K562 (cell line): Measurements from ENCODE around the gene ERBB3. TPM values are rescaled to one million over a fixed set of nuclear protein-coding genes. Genes with fewer than 3 reads are reported as not detected.

Source experiments
- ELF1 ChIP-seq: fragments of 200-800 bp; sonication (Bioruptor generic); IDR thresholded peaks from 2 replicates; pipeline ENCODE4 v1.6.1; 2016; ENCODE audit warnings: missing genetic modification characterization, missing compliant biosample characterization
- HNRNPLL ChIP-seq: fragments of 200-400 bp; formaldehyde crosslinking; IDR thresholded peaks from 2 replicates; pipeline ENCODE4 v1.6.1; 2017; ENCODE audit warnings: low read length, low read depth, mild to moderate bottlenecking; ENCODE audit not compliant: poor library complexity, severe bottlenecking
- POLR2AphosphoS5 ChIP-seq: IDR thresholded peaks from 2 replicates; pipeline ENCODE4 v1.6.1; 2011; ENCODE audit warnings: mild to moderate bottlenecking, low read depth, low read length, moderate library complexity; ENCODE audit not compliant: control insufficient read depth, insufficient read depth
- SMAD2 ChIP-seq: fragments of 150-350 bp; IDR thresholded peaks from 2 replicates; pipeline ENCODE4 v1.6.1; 2014; ENCODE audit warnings: low read depth, mild to moderate bottlenecking, low read length
- SMC3 ChIP-seq: conservative IDR thresholded peaks from 2 replicates; pipeline ENCODE4 v1.6.1; 2011; ENCODE audit warnings: low read depth, low read length, improper control_type of control experiment; ENCODE audit not compliant: insufficient read depth
- SOX6 ChIP-seq: fragments of 450-650 bp; IDR thresholded peaks from 2 replicates; pipeline ENCODE4 v1.6.1; 2014; ENCODE audit warnings: mild to moderate bottlenecking
- TRIM28 ChIP-seq: fragments of 450-650 bp; IDR thresholded peaks from 2 replicates; pipeline ENCODE4 v1.6.1; 2017
- ZFP36 ChIP-seq: fragments of 150-350 bp; IDR thresholded peaks from 2 replicates; pipeline ENCODE4 v1.6.1; 2018; ENCODE audit warnings: low read length, low read depth; ENCODE audit not compliant: partially characterized antibody
- polyA plus RNA-seq, 8 experiments: library from polyadenylated mRNA; depleted of rRNA in 4 of 8; stranded (reverse) in 5 of 8; unstranded in 3 of 8; fragments of >200 nt; fragmentation: Nextera tagmentation in 2 of 8; fragmentation: Illumina TruSeq in 1 of 8; extraction: Ambion mirVana in 2 of 8; extraction: Trizol in 1 of 8; gene quantifications; 2 replicates each; pipeline versions ENCODE4 v1.2.1 to v1.2.3, GENCODE V29; 2011 to 2014; ENCODE audit warnings: inconsistent platforms in 1 of 8, missing spikeins in 1 of 8
- total RNA-seq, 7 experiments: library from RNA; depleted of rRNA in 6 of 7; stranded (reverse); fragments of >200 nt in 6 of 7; fragmentation: Illumina TruSeq in 2 of 7; extraction: Trizol in 2 of 7; gene quantifications; 2 replicates each; pipeline versions ENCODE4 v1.2.1 to v1.2.3, GENCODE V29; 2011 to 2021; ENCODE audit warnings: low replicate concordance in 1 of 7
- TF ChIP-seq, protein P1 (sequence below), 2 experiments: fragments of 450-650 bp; formaldehyde crosslinking in 1 of 2; IDR thresholded peaks; 2 replicates each; pipeline versions ENCODE4 v1.4.0 to v1.6.1; 2014 to 2020; ENCODE audit warnings: mild to moderate bottlenecking in 2 of 2, borderline replicate concordance in 1 of 2, low read depth in 1 of 2
- TF ChIP-seq, protein P2 (sequence below): fragments of 250-450 bp; sonication (Bioruptor Pico); IDR thresholded peaks from 2 replicates; pipeline ENCODE4 v1.4.0; 2020
- TF ChIP-seq, protein P3 (sequence below), 3 experiments: IDR thresholded peaks in 2 of 3; conservative IDR thresholded peaks in 1 of 3; 2 replicates each; pipeline ENCODE4 v1.5.1; 2011 to 2012; ENCODE audit warnings: low read length in 3 of 3, mild to moderate bottlenecking in 3 of 3, control low read depth in 2 of 3, improper control_type of control experiment in 1 of 3, inconsistent platforms in 1 of 3, low read depth in 1 of 3, mixed read lengths in 1 of 3, moderate library complexity in 1 of 3; ENCODE audit not compliant: insufficient read depth in 2 of 3

The ERBB3 gene
- total and polyA plus RNA-seq, 9 of the 15 experiments (the other 6 are each of a cell fraction or from before 2014, with no cell fraction given), result 1.5 to 5.4 (median 3.8) TPM

DNA sequence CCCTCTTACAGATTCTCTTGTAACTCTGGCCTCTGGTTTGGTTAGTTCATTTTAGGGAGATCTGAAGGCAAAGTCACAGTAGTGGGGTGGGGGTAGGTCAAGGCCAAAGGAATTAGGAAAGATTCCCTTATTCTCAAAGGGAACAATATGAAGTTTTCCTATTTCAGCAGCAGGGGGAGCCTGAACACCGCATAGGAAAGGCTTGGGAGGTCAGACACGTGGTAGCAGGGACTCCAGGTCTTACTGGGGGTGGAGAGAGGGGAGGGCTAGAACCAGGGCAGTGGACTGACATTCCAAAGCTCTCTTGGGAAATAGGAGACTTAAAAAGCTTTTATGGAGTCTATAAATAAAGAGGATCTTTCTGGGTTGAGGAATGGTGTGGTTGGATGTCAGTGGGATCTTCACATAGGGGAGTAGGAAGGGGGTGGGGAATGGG is 39.4 kb downstream of the ERBB3 start (continued):
- TF ChIP-seq, protein P1, sequence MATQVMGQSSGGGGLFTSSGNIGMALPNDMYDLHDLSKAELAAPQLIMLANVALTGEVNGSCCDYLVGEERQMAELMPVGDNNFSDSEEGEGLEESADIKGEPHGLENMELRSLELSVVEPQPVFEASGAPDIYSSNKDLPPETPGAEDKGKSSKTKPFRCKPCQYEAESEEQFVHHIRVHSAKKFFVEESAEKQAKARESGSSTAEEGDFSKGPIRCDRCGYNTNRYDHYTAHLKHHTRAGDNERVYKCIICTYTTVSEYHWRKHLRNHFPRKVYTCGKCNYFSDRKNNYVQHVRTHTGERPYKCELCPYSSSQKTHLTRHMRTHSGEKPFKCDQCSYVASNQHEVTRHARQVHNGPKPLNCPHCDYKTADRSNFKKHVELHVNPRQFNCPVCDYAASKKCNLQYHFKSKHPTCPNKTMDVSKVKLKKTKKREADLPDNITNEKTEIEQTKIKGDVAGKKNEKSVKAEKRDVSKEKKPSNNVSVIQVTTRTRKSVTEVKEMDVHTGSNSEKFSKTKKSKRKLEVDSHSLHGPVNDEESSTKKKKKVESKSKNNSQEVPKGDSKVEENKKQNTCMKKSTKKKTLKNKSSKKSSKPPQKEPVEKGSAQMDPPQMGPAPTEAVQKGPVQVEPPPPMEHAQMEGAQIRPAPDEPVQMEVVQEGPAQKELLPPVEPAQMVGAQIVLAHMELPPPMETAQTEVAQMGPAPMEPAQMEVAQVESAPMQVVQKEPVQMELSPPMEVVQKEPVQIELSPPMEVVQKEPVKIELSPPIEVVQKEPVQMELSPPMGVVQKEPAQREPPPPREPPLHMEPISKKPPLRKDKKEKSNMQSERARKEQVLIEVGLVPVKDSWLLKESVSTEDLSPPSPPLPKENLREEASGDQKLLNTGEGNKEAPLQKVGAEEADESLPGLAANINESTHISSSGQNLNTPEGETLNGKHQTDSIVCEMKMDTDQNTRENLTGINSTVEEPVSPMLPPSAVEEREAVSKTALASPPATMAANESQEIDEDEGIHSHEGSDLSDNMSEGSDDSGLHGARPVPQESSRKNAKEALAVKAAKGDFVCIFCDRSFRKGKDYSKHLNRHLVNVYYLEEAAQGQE (IDR thresholded peaks at IDR 0.05; ENCODE audit: borderline replicate concordance), result peak; percentile 77
- TF ChIP-seq, protein P1 (CRISPR knock-in tag; IDR thresholded peaks at IDR 0.05; ENCODE audit: low read depth), result no peak
- TF ChIP-seq, protein P2, sequence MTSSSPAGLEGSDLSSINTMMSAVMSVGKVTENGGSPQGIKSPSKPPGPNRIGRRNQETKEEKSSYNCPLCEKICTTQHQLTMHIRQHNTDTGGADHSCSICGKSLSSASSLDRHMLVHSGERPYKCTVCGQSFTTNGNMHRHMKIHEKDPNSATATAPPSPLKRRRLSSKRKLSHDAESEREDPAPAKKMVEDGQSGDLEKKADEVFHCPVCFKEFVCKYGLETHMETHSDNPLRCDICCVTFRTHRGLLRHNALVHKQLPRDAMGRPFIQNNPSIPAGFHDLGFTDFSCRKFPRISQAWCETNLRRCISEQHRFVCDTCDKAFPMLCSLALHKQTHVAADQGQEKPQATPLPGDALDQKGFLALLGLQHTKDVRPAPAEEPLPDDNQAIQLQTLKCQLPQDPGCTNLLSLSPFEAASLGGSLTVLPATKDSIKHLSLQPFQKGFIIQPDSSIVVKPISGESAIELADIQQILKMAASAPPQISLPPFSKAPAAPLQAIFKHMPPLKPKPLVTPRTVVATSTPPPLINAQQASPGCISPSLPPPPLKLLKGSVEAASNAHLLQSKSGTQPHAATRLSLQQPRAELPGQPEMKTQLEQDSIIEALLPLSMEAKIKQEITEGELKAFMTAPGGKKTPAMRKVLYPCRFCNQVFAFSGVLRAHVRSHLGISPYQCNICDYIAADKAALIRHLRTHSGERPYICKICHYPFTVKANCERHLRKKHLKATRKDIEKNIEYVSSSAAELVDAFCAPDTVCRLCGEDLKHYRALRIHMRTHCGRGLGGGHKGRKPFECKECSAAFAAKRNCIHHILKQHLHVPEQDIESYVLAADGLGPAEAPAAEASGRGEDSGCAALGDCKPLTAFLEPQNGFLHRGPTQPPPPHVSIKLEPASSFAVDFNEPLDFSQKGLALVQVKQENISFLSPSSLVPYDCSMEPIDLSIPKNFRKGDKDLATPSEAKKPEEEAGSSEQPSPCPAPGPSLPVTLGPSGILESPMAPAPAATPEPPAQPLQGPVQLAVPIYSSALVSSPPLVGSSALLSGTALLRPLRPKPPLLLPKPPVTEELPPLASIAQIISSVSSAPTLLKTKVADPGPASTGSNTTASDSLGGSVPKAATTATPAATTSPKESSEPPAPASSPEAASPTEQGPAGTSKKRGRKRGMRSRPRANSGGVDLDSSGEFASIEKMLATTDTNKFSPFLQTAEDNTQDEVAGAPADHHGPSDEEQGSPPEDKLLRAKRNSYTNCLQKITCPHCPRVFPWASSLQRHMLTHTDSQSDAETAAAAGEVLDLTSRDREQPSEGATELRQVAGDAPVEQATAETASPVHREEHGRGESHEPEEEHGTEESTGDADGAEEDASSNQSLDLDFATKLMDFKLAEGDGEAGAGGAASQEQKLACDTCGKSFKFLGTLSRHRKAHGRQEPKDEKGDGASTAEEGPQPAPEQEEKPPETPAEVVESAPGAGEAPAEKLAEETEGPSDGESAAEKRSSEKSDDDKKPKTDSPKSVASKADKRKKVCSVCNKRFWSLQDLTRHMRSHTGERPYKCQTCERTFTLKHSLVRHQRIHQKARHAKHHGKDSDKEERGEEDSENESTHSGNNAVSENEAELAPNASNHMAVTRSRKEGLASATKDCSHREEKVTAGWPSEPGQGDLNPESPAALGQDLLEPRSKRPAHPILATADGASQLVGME (CRISPR knock-in tag), result no peak
- TF ChIP-seq, protein P3, sequence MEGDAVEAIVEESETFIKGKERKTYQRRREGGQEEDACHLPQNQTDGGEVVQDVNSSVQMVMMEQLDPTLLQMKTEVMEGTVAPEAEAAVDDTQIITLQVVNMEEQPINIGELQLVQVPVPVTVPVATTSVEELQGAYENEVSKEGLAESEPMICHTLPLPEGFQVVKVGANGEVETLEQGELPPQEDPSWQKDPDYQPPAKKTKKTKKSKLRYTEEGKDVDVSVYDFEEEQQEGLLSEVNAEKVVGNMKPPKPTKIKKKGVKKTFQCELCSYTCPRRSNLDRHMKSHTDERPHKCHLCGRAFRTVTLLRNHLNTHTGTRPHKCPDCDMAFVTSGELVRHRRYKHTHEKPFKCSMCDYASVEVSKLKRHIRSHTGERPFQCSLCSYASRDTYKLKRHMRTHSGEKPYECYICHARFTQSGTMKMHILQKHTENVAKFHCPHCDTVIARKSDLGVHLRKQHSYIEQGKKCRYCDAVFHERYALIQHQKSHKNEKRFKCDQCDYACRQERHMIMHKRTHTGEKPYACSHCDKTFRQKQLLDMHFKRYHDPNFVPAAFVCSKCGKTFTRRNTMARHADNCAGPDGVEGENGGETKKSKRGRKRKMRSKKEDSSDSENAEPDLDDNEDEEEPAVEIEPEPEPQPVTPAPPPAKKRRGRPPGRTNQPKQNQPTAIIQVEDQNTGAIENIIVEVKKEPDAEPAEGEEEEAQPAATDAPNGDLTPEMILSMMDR (IDR thresholded peaks at IDR 0.05 in 2 of 3, conservative IDR thresholded peaks at IDR 0.05 in 1 of 3; ENCODE audit: insufficient read depth in 2 of 3, low read depth in 1 of 3, low read length in 3 of 3), result peak; percentile 87 to 97 (median 88)
- no peak for TF ChIP-seq HNRNPLL
- TF ChIP-seq SOX6, result peak; percentile 39; the same call in 1 of the 2 replicates
- no peak for TF ChIP-seq ELF1 (tag)
- TF ChIP-seq SMC3, result peak; percentile 85
- TF ChIP-seq TRIM28, result peak; percentile 33; the same call in 1 of the 2 replicates
- TF ChIP-seq SMAD2, result no peak
- peak; percentile 49 for TF ChIP-seq ZFP36
- peak; percentile 25; the same call in 1 of the 2 replicates for TF ChIP-seq POLR2AphosphoS5
